HG02588 (cell line): Measurements from ENCODE around the gene UCK2.
A peak's percentile ranks its signal among the peaks of the same experiment; 100 is the strongest.

Experiments
- ATAC-seq: cut with Tn5 transposase; IDR thresholded peaks from one replicate; pipeline ENCODE4 v1.9.1; 2021; ENCODE audit warnings: mild to moderate bottlenecking, moderate library complexity; ENCODE audit not compliant: unreplicated experiment

Gene UCK2

GRCh38 chr1:165897326-165898303, 70.2 kb downstream of the UCK2 start:
- no peak for ATAC-seq

GRCh38 chr1:165898837-165899236, 71.4 kb downstream of the UCK2 start:
- ATAC-seq: no peak

GRCh38 chr1:165899461-165899941, 72.1 kb downstream of the UCK2 start:
- no peak for ATAC-seq

- no peak for ATAC-seq
Measured at GRCh38 chr1:165900576-165901380, 73.4 kb downstream of the UCK2 start.

GRCh38 chr1:165902565-165902964, 75.2 kb downstream of the UCK2 start:
- ATAC-seq: no peak

GRCh38 chr1:165903672-165904071, 76.3 kb downstream of the UCK2 start:
- no peak for ATAC-seq

- no peak for ATAC-seq
Measured at GRCh38 chr1:165904948-165905347, 77.5 kb downstream of the UCK2 start.

- ATAC-seq: no peak
Measured at GRCh38 chr1:165905853-165906252, 78.4 kb downstream of the UCK2 start.

GRCh38 chr1:165907256-165907857, 79.9 kb downstream of the UCK2 start:
- ATAC-seq: no peak

GRCh38 chr1:165910764-165911421, 83.5 kb downstream of the UCK2 start:
- ATAC-seq: no peak

GRCh38 chr1:165911609-165912281, 84.3 kb downstream of the UCK2 start:
- ATAC-seq: no peak

- ATAC-seq: no peak
Measured at GRCh38 chr1:165912638-165913037, 85.2 kb downstream of the UCK2 start.

- peak; percentile 82 for ATAC-seq
Measured at GRCh38 chr1:165914136-165914798, 86.9 kb downstream of the UCK2 start.

GRCh38 chr1:165915480-165915879, 88.1 kb downstream of the UCK2 start:
- ATAC-seq: no peak

GRCh38 chr1:165915932-165916348, 88.5 kb downstream of the UCK2 start:
- no peak for ATAC-seq

GRCh38 chr1:165917166-165917565, 89.8 kb downstream of the UCK2 start:
- no peak for ATAC-seq

- no peak for ATAC-seq
Measured at GRCh38 chr1:165924117-165924516, 96.7 kb downstream of the UCK2 start.

GRCh38 chr1:165925498-165926079, 98.2 kb downstream of the UCK2 start:
- no peak for ATAC-seq

- ATAC-seq: peak; percentile 81
Measured at GRCh38 chr1:165927169-165927568, 99.8 kb downstream of the UCK2 start.
